Activated naive CD4-positive, alpha-beta T cell treated with anti-CD3 and anti-CD28 coated beads, Interleukin-2, amount 50 U/mL, for 72 hours (primary cell): ENCODE measurements around the gene PNMA6E. TPM values are rescaled to one million over a fixed set of nuclear protein-coding genes. Genes with fewer than 3 reads are reported as not detected.
"Not testable (repeated sequence)": the region's sequence is repeated elsewhere in the genome, so short reads cannot be mapped to it uniquely, and the experiment has no call there.

Experiments used
- ATAC-seq, 2 donors: fragments of 150-1000 bp; cut with Tn5 transposase; 2 replicates each; pipeline ENCODE4 v1.10.0; 2021; ENCODE audit warnings: mild to moderate bottlenecking in 2 of 2, moderate library complexity in 2 of 2
- DNase-seq, 2 donors: peaks; one replicate each; pipeline ENCODE4 v3.0.0; 2021 to 2022; ENCODE audit warnings: low spot score in 2 of 2
- H3K27ac Mint-ChIP-seq, 2 donors: one replicate each; pipeline ENCODE4 v1.8.0; 2022; ENCODE audit warnings: mild to moderate bottlenecking in 2 of 2, mixed read lengths in 2 of 2
- H3K36me3 Mint-ChIP-seq, 2 donors: one replicate each; pipeline ENCODE4 v1.8.0; 2022; ENCODE audit warnings: mixed read lengths in 2 of 2
- H3K9me3 Mint-ChIP-seq, 2 donors: one replicate each; pipeline ENCODE4 v1.8.0; 2022; ENCODE audit warnings: mixed read lengths in 2 of 2
- total RNA-seq, 2 donors: library from RNA; stranded (reverse); gene quantifications; one replicate each; pipeline ENCODE4 v1.2.3, GENCODE V29; 2022

The PNMA6E gene
- total RNA-seq, 2 donors from 2014 or later, result not detected

GRCh38 chrX:153398275-153398960 lies 2.7 kb downstream of the PNMA6E start:
- ATAC-seq, result no peak
- no peaks in the 10 kb centered on the region for H3K36me3 Mint-ChIP-seq

GRCh38 chrX:153397256-153397960 lies 3.7 kb downstream of the PNMA6E start:
- no peak for ATAC-seq
- no peak for DNase-seq
- H3K9me3 Mint-ChIP-seq, result no peaks in the 10 kb centered on the region
- H3K27ac Mint-ChIP-seq, result no peak overlapping the region
- H3K36me3 Mint-ChIP-seq, result no peaks in the 10 kb centered on the region

More at GRCh38 chrX:153398275-153398960, 2.7 kb downstream of the PNMA6E start:
- Mint-ChIP-seq H3K9me3 (no peaks in the 10 kb centered on the region), H3K27ac (no peak overlapping the region)
- no peak for DNase-seq

- DNase-seq, result no peak
- no peaks in the 10 kb centered on the region for H3K36me3 Mint-ChIP-seq
- ATAC-seq, result no peak
- H3K27ac Mint-ChIP-seq, result no peak overlapping the region
- no peaks in the 10 kb centered on the region for H3K9me3 Mint-ChIP-seq
Observed at GRCh38 chrX:153396320-153397195, 4.6 kb downstream of the PNMA6E start.

GRCh38 chrX:153395613-153396319 lies 5.4 kb downstream of the PNMA6E start:
- no peaks in the 10 kb centered on the region for H3K9me3 Mint-ChIP-seq
- ATAC-seq (no peak), DNase-seq (no peak)
- no peak overlapping the region for H3K27ac Mint-ChIP-seq
- no peaks in the 10 kb centered on the region for H3K36me3 Mint-ChIP-seq

GRCh38 chrX:153394612-153395011 lies 6.5 kb downstream of the PNMA6E start:
- H3K9me3 Mint-ChIP-seq, result no peaks in the 10 kb centered on the region
- no peak for DNase-seq
- H3K27ac Mint-ChIP-seq, result no peak overlapping the region
- ATAC-seq, result no peak
- H3K36me3 Mint-ChIP-seq, result no peaks in the 10 kb centered on the region

GRCh38 chrX:153392642-153393321 lies 8.4 kb downstream of the PNMA6E start:
- Mint-ChIP-seq H3K9me3 (no peaks in the 10 kb centered on the region), H3K27ac (no peak overlapping the region), H3K36me3 (no peaks in the 10 kb centered on the region)
- ATAC-seq (no peak), DNase-seq (no peak)

GRCh38 chrX:153389460-153389768 lies 11.7 kb downstream of the PNMA6E start:
- H3K9me3 Mint-ChIP-seq, DNase-seq: not testable (repeated sequence)

GRCh38 chrX:153388722-153389459 lies 12.3 kb downstream of the PNMA6E start:
- Mint-ChIP-seq H3K36me3 (no peaks in the 10 kb centered on the region), H3K27ac (no peak overlapping the region), H3K9me3 (no peaks in the 10 kb centered on the region)
- no peak for DNase-seq
- ATAC-seq, result no peak

More at GRCh38 chrX:153389460-153389768, 11.7 kb downstream of the PNMA6E start:
- H3K27ac Mint-ChIP-seq, H3K36me3 Mint-ChIP-seq, ATAC-seq: not testable (repeated sequence)

GRCh38 chrX:153387987-153388721 lies 13.0 kb downstream of the PNMA6E start:
- ATAC-seq (no peak), DNase-seq (no peak)
- Mint-ChIP-seq H3K27ac (no peak overlapping the region), H3K36me3 (no peaks in the 10 kb centered on the region), H3K9me3 (no peaks in the 10 kb centered on the region)

- ATAC-seq, result no peak
- no peak for DNase-seq
- no peak overlapping the region for H3K27ac Mint-ChIP-seq
- no peaks in the 10 kb centered on the region for H3K36me3 Mint-ChIP-seq
- H3K9me3 Mint-ChIP-seq, result no peaks in the 10 kb centered on the region
Observed at GRCh38 chrX:153387345-153387744, 13.8 kb downstream of the PNMA6E start.

GRCh38 chrX:153386097-153386496 lies 15.1 kb downstream of the PNMA6E start:
- Mint-ChIP-seq H3K9me3 (no peaks in the 10 kb centered on the region), H3K36me3 (no peaks in the 10 kb centered on the region), H3K27ac (no peak overlapping the region)
- DNase-seq (no peak), ATAC-seq (no peak)

- not testable (repeated sequence) for DNase-seq, H3K27ac Mint-ChIP-seq, ATAC-seq, H3K36me3 Mint-ChIP-seq, H3K9me3 Mint-ChIP-seq
Observed at GRCh38 chrX:153384973-153385372, 16.2 kb downstream of the PNMA6E start.

GRCh38 chrX:153384390-153384789 lies 16.8 kb downstream of the PNMA6E start:
- no peak overlapping the region for H3K27ac Mint-ChIP-seq
- no peaks in the 10 kb centered on the region for H3K36me3 Mint-ChIP-seq
- DNase-seq (no peak), ATAC-seq (no peak)
- no peaks in the 10 kb centered on the region for H3K9me3 Mint-ChIP-seq

- Mint-ChIP-seq H3K27ac (no peak overlapping the region), H3K9me3 (no peaks in the 10 kb centered on the region), H3K36me3 (no peaks in the 10 kb centered on the region)
- DNase-seq (no peak), ATAC-seq (no peak)
Observed at GRCh38 chrX:153382563-153383482, 18.3 kb downstream of the PNMA6E start.
